ENCODE measurements around the gene LCT. TPM values are rescaled to one million over a fixed set of nuclear protein-coding genes. Genes with fewer than 3 reads are reported as not detected.

The LCT gene
- total and polyA plus RNA-seq, 2 donors (not counting 1 experiment from before 2014, with no cell fraction given): under 0.01 TPM; not detected in 1

GRCh38 chr2:135740206-135740605 lies 96.8 kb downstream of the LCT start:
- no peak overlapping the region for H3K9ac ChIP-seq (ENCODE audit: insufficient read depth, low read length)
- H3K4me3 ChIP-seq (replicated peaks in 1 of 4; ENCODE audit: control extremely low read depth in 1 of 4, insufficient read depth in 1 of 4, low read depth in 3 of 4, low read length in 4 of 4): no peak overlapping the region
- no peak overlapping the region for H3K27ac ChIP-seq (ENCODE audit: insufficient read depth, low read length)
- H3K4me1 ChIP-seq (ENCODE audit: control insufficient read depth, extremely low read depth, insufficient read depth, low read length): peaks cover 3% of the 10 kb centered on the region
- peaks cover 31% of the 10 kb centered on the region for H3K79me2 ChIP-seq (ENCODE audit: control insufficient read depth, insufficient read depth, low read length)
- no peak overlapping the region for H3K4me2 ChIP-seq (ENCODE audit: extremely low read depth, insufficient read depth, low read length)
- no peaks in the 10 kb centered on the region for H3K36me3 ChIP-seq (ENCODE audit: control insufficient read depth, insufficient read depth, low read length)
- H2AFZ ChIP-seq (ENCODE audit: low read length): no peak overlapping the region
- H3K9me3 ChIP-seq (ENCODE audit: control insufficient read depth, insufficient read depth, low read depth, low read length): no peaks in the 10 kb centered on the region
- H3K27me3 ChIP-seq (ENCODE audit: control insufficient read depth, insufficient read depth, low read length): no peaks in the 10 kb centered on the region
- DNase-seq (ENCODE audit: low read depth in 2 of 2): no peak
- H4K20me1 ChIP-seq (ENCODE audit: control insufficient read depth, extremely low read depth, insufficient read depth, low read length): no peaks in the 10 kb centered on the region
- TF ChIP-seq EZH2 (IDR thresholded peaks at IDR 0.05; ENCODE audit: low read length, missing control alignments) (no peak), CTCF (conservative IDR thresholded peaks at IDR 0.05 in 1 of 2, IDR thresholded peaks at IDR 0.05 in 1 of 2; ENCODE audit: low read depth in 1 of 2, low read length in 2 of 2) (no peak)

Other genes starting within 250 kb of the LCT start
- gene UBXN4, start 95.3 kb downstream of the LCT start, total RNA-seq: 64.5 and 78.8 TPM in 2 replicates
- 76.9 and 108 TPM in 2 replicates for gene UBXN4, start 95.3 kb downstream of the LCT start, polyA plus RNA-seq
- 8.7 and 11.2 TPM in 2 replicates for gene MCM6, start 39.3 kb upstream of the LCT start, total RNA-seq
- gene MCM6, start 39.3 kb upstream of the LCT start, polyA plus RNA-seq: 36.0 and 60.2 TPM in 2 replicates
- 75.5 and 96.8 TPM in 2 replicates for gene DARS1, start 148.4 kb upstream of the LCT start, total RNA-seq
- 96.0 and 110 TPM in 2 replicates for gene DARS1, start 148.4 kb upstream of the LCT start, polyA plus RNA-seq

All from fibroblast of lung (primary cell).